ENCODE data around the gene LARGE1.
A peak's percentile ranks its signal among the peaks of the same experiment; 100 is the strongest.

The LARGE1 gene

GRCh38 chr22:33397381-33397907 is 522.8 kb downstream of the LARGE1 start:
- H3K4me3 ChIP-seq (ENCODE audit: low read depth, low read length) = no peak overlapping the region
- in situ Hi-C loops (cut with HindIII; ENCODE audit: low sequenced_read_pairs) = no loop called here
- DNase-seq (ENCODE audit: low read depth, low spot score) = no peak
- TF ChIP-seq CTCF (IDR thresholded peaks at IDR 0.05; ENCODE audit: low read depth, low read length) = no peak

GRCh38 chr22:33393432-33393831 is 526.8 kb downstream of the LARGE1 start:
- no peak overlapping the region for H3K4me3 ChIP-seq (ENCODE audit: low read depth, low read length)
- no peak for TF ChIP-seq CTCF (IDR thresholded peaks at IDR 0.05; ENCODE audit: low read depth, low read length)
- in situ Hi-C loops (cut with HindIII; ENCODE audit: low sequenced_read_pairs) = no loop called here
- DNase-seq (ENCODE audit: low read depth, low spot score) = no peak

- in situ Hi-C loops (cut with HindIII; ENCODE audit: low sequenced_read_pairs) = no loop called here
These were observed 529.0 kb downstream of the LARGE1 start for GRCh38 chr22:33391298-33391697.

GRCh38 chr22:33389936-33390335 is 530.3 kb downstream of the LARGE1 start:
- in situ Hi-C loops (cut with HindIII; ENCODE audit: low sequenced_read_pairs) = no loop called here
- peak; percentile 7 for DNase-seq (ENCODE audit: low read depth, low spot score)
- TF ChIP-seq CTCF (IDR thresholded peaks at IDR 0.05; ENCODE audit: low read depth, low read length) = no peak
- H3K4me3 ChIP-seq (ENCODE audit: low read depth, low read length) = no peak overlapping the region

More at GRCh38 chr22:33391298-33391697, 529.0 kb downstream of the LARGE1 start:
- no peak for TF ChIP-seq CTCF (IDR thresholded peaks at IDR 0.05; ENCODE audit: low read depth, low read length)
- H3K4me3 ChIP-seq (ENCODE audit: low read depth, low read length) = no peak overlapping the region
- no peak for DNase-seq (ENCODE audit: low read depth, low spot score)

GRCh38 chr22:33386270-33386669 is 534.0 kb downstream of the LARGE1 start:
- no peak overlapping the region for H3K4me3 ChIP-seq (ENCODE audit: low read depth, low read length)
- DNase-seq (ENCODE audit: low read depth, low spot score) = no peak
- in situ Hi-C loops (cut with HindIII; ENCODE audit: low sequenced_read_pairs) = no loop called here
- no peak for TF ChIP-seq CTCF (IDR thresholded peaks at IDR 0.05; ENCODE audit: low read depth, low read length)

GRCh38 chr22:33385611-33386010 is 534.7 kb downstream of the LARGE1 start:
- no peak for TF ChIP-seq CTCF (IDR thresholded peaks at IDR 0.05; ENCODE audit: low read depth, low read length)
- DNase-seq (ENCODE audit: low read depth, low spot score) = no peak
- in situ Hi-C loops (cut with HindIII; ENCODE audit: low sequenced_read_pairs) = no loop called here
- H3K4me3 ChIP-seq (ENCODE audit: low read depth, low read length) = no peak overlapping the region

- H3K4me3 ChIP-seq (ENCODE audit: low read depth, low read length) = no peak overlapping the region
- DNase-seq (ENCODE audit: low read depth, low spot score) = no peak
- TF ChIP-seq CTCF (IDR thresholded peaks at IDR 0.05; ENCODE audit: low read depth, low read length) = no peak
- in situ Hi-C loops (cut with HindIII; ENCODE audit: low sequenced_read_pairs) = no loop called here
These were observed 537.8 kb downstream of the LARGE1 start for GRCh38 chr22:33382436-33382835.

Data from astrocyte of the spinal cord (primary cell).